HCT116 (cell line): ENCODE data around the gene HOXD10.

Experiments used
- CEBPB ChIP-seq: IDR thresholded peaks from 2 replicates; pipeline ENCODE4 v1.6.1; 2012; ENCODE audit warnings: low read depth
- CTCF ChIP-seq, 3 experiments: fragments of 200-600 bp in 1 of 3; sonication (generic) in 1 of 3; IDR thresholded peaks in 2 of 3; conservative IDR thresholded peaks in 1 of 3; 2 replicates each; pipeline ENCODE4 v1.5.1; 2012 to 2017; ENCODE audit warnings: low read depth in 2 of 3, low read length in 2 of 3, antibody characterized with exemption in 1 of 3, borderline replicate concordance in 1 of 3, control low read depth in 1 of 3, mild to moderate bottlenecking in 1 of 3, mixed read lengths in 1 of 3, mixed run types in 1 of 3, moderate library complexity in 1 of 3; ENCODE audit not compliant: insufficient read depth in 1 of 3
- EGR1 ChIP-seq: IDR thresholded peaks from 2 replicates; pipeline ENCODE4 v1.6.1; 2012; ENCODE audit warnings: low read depth
- POLR2A ChIP-seq: IDR thresholded peaks from 2 replicates; pipeline ENCODE4 v1.7.0; 2011; ENCODE audit warnings: borderline replicate concordance; ENCODE audit not compliant: insufficient read depth, insufficient read length; ENCODE audit errors: extremely low read depth
- SIN3A ChIP-seq: IDR thresholded peaks from 2 replicates; pipeline ENCODE4 v1.6.1; 2012; ENCODE audit warnings: low read depth
- TCF7L2 ChIP-seq: IDR thresholded peaks from 2 replicates; pipeline ENCODE4 v1.7.0; 2011; ENCODE audit warnings: borderline replicate concordance, inconsistent platforms; ENCODE audit not compliant: insufficient read depth, insufficient read length; ENCODE audit errors: extremely low read depth

- TF ChIP-seq TCF7L2 (no peak), CEBPB (no peak), POLR2A (no peak), CTCF (IDR thresholded peaks at IDR 0.05 in 2 of 3, conservative IDR thresholded peaks at IDR 0.05 in 1 of 3; ENCODE audit: borderline replicate concordance in 1 of 3, insufficient read depth in 1 of 3, low read depth in 2 of 3, low read length in 2 of 3) (no peak), SIN3A (no peak), EGR1 (no peak)
Observed at GRCh38 chr2:176128172-176128981, 11.8 kb downstream of the HOXD10 start.
